GM19043 (cell line): ENCODE data around the gene CAD.
A peak's percentile ranks its signal among the peaks of the same experiment; 100 is the strongest.
"Not testable (repeated sequence)": the region's sequence is repeated elsewhere in the genome, so short reads cannot be mapped to it uniquely, and the experiment has no call there.

Source experiments
- ATAC-seq: cut with Tn5 transposase; IDR thresholded peaks from one replicate; pipeline ENCODE4 v1.9.1; 2021; ENCODE audit warnings: low read depth; ENCODE audit not compliant: unreplicated experiment

Gene CAD

DNA sequence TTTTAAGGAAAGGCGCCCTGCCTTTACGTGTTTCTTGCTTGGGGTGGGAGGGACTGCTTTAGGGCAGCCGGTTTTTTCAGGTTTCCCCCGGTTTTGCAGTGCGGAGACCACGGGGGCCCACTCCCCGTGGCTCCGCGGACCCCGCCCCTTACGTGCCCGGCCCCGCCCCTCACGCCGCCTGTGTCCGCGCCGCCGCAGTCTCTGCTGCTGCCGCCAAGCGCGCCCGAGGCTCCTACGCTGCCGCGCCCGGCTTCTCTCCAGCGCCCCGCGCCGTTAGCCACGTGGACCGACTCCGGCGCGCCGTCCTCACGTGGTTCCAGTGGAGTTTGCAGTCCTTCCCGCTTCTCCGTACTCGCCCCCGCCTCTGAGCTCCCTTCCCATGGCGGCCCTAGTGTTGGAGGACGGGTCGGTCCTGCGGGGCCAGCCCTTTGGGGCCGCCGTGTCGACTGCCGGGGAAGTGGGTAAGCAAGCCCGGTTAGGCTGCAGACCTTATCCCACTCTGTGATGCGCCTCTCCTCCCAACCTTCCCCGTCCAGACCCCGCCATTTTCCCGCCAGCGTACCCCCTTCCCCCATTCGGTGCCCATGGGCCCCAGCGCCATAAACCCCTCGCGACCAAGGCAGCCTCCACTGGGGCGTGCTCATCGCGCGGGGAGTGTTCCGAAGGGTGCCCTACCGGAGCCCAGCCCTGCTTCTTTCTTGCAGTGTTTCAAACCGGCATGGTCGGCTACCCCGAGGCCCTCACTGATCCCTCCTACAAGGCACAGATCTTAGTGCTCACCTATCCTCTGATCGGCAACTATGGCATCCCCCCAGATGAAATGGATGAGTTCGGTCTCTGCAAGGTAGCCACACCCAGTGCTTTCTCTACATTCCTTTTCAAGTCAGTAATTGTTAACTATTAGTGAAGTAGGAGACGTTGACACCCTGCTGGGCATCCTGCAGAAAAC lies at the start of gene CAD:
Gene CAD, plus strand, starts transcription at position 197 of the 949 bp plus-strand sequence. Its CDS starts 183 bp downstream, at position 380.
- ATAC-seq = peak; percentile 76

DNA sequence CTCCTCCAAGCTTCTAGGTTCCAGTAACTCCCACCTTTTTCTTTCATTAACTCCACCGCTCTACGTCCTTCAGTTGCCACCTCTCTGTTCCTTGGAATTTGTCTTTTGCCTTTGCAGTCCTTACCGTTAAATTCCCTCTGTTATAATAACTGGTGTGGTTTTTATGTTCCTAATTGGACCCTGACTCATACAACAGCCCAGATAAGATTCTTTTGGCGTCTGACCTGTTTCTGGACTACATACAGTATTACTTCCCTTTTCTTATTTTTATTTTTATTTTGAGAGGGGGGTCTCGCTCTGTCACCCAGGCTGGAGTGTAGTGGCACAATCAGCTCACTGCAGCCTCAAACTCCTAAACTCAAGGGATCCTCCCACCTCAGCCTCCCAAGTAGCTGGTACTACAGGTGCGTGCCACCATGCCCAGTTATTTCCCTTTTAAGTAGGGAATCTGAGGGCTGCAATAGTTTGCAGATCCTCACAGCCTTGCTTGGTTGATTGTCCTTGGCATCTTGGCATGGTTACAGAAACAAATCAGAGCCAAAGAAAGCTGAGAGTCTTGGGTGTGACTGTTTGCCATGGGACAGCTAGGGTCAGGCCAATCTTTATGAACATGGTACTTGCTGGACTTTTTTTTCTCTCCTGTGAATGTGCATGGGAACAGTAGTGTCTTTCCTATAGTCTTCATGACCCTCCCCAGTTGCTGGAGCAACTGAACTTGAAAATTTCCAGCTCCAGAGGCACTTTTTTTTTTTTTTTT lies 46.4 kb upstream of the CAD start:
- ATAC-seq = no peak

DNA sequence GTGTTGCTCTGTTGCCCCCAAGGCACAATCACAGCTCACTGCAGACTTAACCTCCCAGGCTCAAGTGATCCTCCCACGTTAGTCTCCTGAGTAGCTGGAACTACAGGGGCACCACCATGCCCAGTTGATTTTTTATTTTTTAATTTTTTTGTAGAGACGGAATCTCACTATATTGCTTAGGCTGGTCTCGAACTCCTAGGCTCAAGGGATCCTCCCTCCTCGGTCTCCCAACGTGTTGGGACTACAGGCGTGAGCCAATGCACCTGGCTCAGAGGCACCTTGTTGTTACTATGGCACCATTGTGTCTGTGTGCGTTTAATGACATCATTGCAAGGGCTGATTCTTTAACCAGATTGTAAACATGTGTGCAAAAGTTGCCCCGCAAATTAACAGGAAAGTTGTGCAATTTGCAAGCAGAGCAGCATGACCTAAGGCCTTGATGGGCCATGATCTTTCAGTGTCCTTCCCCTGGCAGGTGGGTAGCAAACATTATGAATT lies 45.8 kb upstream of the CAD start:
- no peak for ATAC-seq

DNA sequence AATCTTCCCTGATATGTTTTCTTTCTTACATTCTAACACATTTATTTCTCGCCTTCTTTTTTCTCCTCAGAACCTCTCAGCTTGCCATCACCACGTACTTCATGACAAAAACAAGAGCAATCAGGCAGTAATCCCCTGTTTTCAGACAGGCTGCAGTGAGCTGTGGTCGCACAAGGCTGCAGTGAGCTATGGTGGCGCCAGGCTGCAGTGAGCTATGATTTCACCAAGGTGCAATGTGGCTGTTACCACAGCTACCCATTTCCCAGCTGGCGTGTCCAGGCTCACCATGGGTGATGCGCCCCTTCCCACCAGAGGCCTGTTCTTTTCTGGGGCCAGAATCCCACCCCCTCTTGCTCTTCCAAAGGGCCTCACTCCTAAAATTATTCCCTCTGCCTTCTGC lies 42.5 kb upstream of the CAD start:
- no peak for ATAC-seq

DNA sequence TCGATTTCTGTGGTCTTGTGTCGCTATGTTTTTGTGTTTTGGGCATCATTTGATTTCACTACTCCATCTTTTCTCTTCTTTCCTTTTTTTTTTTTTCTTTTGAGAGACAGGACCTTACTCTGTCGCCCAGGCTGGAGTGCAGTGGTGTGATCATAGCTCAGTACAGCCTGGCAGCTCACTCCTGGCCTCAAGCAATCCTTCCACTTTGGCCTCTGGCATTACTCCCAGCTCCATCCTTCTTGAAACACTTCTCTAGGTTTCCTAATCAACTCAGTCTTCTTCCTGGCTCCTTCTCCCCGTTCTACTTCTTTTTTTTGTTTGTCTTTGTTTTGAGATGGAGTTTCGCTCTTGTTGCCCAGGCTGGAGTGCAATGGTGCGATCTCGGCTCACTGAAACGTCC lies 41.8 kb upstream of the CAD start:
- no peak for ATAC-seq

DNA sequence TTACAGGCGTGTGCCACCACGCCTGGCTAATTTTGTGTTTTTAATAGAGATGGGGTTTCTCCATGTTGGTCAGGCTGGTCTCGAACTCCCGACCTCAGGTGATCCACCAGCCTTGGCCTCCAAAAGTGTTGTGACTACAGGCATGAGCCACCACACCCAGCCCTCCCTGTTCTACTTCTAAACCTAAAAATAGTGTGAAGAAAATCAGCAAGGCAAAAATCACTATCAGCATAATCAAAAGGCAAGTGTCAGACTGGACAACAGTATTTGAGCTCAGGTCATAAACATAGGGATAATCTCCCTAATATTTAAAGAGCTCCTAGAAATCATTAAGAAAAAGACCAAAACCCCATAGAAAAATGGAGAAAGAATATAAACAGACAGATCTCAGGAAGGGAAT lies 41.4 kb upstream of the CAD start:
- not testable (repeated sequence) for ATAC-seq

DNA sequence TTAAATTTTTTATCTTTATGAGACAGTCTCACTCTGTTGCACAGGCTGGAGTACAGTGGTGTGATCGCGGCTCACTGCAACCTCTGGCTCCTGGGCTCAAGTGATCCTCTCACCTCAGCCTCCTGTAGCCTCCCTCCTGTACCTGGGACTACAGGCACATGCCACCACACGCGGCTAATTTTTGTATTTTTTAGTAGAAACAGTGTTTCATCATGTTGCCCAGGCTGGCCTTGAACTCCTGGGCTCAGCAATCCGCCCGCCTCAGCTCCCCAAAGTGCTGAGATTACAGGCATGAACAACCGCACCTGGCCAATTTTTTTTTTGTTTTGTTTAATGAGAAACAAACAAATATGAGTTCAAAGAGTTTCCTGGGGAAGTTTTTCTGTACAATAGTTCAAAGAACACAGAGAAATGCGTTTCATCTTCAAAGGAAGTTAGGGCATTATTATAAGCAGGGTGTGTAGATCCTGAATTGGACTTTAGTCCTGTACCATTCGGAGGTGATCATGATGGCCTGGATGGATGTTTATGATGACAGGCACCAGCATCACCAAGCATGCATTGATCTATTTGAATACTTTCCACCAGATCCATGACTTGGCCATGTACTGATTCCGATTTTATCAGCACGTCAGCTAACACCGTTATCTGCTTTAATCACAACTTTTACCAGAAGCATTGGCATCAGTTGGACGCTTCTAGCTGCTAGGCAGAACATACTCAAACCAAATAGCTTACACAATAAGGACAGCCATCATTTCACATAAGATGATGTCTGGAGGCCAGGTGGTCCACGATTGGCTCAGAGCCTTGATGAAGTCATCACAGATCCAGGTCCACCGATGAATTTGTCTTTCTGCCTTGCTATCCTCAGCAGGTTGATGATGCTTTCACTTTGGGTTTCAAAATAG lies 39.5 kb upstream of the CAD start:
- ATAC-seq = no peak

DNA sequence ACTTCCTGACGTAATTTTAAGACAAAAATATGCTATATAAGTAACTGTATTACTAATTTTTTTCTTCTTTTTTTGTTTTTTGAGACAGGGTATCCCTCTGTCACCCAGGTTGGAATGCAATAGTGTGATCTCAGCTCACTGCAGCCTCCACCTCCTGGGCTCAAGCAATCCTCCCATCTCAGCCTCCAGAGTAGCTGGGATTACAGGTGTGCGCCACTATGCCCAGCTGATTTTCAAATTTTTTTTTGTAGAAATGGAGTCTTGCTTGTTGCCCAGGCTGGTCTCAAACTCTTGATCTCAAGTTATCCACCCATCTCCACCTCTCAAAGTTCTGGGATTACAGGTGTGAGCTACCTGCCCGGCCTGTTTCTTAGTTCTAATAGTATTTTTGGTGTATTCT lies 38.7 kb upstream of the CAD start:
- no peak for ATAC-seq

DNA sequence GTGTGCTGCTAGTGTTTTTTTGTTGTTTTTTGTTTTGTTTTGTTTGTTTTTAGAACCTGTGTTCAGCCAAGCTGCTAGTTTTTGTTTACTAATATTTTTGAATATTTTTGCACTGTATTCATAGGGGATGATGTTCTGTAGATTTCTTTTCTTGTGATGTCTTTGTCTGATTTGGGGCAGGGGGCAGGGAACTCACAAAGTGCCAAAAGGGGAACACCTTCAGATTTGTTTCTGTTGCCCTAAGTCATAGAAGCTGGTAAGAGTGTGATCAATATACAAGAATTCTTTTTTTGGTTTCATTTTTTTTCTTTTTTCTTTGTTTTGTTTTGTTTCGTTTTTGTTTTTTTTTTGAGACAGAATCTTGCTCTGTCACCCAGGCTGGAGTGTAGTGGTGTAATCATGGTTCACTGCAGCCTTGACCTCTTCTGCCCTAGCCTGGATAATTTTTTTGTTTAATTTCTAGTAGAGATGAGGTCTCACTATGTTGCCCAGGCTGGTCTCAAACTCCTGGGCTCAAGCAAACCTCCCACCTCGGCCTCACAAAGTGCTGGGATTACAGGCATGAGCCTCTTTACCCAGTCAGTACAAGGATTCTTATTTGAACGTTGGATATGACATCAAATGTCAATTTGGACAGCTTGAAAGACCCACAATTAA lies 37.7 kb upstream of the CAD start:
- ATAC-seq = no peak

DNA sequence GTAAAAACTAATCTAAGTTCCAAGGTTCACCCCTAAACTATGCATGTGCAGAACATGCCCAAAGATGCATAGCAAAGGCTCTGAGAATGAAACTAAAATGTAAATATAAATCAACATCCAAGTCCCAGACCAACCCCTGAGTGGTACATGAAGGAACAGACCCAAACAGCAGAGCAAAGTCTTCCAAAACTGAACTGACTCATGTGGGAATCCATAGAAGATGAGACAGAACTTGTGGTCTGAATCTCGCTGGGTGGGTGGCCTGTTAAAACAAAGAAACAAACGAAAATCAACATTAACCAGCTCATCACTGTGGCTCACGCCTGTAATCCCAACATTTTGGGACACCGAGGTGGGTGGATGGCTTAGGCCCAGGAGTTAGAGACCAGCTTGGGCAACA lies 34.8 kb upstream of the CAD start:
- ATAC-seq = no peak

DNA sequence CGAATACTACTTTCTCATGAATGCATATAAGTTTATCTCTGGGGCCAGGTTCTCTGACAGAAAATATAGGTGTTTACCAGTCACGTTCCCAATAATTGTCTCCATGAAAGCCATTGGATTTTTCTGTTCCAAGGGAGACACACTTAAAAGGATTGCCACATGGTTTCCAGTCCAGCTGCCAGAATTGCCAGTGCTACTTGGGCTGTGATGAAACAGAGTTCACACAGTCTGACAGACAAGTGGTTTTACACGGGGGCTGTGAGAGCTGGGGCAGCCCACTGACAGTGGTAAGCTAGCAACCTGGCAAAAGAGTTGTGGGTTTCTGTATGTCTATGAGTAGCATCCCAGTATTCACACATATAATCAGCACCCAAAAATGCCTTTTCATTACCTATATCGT lies 33.1 kb upstream of the CAD start:
- ATAC-seq = no peak

DNA sequence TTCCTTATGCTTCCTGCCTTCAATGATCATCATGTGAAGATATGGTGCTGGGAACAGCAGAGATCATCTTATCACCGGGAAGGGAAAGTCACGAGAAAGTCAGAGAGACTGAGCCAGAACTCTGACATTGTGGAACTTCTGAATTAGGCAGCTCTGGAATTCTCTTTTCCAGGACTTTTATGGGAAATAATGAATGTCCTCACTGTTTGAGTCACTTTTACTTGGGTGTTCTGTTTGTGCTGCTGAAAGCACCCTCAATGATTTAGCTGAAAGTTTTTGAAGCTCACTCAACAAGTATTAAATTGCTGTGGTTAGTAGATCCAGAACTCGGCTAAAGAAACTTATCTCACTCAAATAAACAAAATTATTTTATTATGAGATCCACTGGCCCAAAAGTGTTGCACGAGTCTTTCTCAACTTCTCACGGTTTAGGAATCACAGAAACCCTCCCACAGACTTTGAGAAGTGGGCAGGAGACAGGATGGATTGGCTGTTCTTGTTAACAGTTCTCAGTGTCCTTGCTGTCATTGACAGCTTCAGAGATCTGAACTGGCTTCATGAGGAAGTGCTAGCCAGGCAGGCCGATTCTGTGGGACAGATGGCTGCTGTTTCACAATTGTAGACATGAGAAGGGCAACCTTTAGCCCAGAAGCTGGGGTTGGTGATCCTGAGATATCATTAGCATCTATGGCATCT lies 31.7 kb upstream of the CAD start:
- no peak for ATAC-seq

DNA sequence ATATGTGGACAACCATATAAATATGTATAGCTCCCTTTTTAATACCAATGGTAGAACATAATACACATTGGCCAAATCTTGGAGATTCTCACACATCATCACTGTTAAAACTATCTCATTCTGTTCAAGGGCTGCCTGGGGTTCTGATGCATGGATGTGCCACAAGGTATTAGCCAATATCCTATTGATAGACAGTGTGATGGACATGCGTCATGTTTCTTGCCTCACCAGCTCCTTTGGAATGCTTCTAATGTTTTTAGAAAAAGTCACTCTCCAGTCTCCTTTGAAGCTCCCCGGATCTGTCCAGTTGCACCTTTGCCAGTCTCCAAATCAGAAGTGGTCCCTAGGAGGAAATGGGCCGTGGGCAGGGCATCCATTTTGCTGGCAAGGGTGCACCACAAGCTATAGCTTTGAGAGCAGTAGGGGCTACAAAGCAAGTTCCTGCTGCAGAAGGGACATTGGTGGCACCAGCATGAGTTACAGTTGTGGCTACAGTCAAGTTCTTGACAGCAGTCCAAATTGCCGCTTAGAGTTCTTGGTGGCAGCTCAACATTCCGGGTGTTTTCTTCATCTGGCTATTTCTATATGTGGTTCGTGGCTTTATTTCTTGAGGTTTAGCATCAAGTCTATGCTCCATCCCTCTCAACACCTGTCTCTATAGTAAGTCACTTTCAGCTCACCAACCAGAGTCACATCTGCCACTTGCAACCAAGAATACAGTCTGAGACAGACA lies 30.4 kb upstream of the CAD start:
- no peak for ATAC-seq

DNA sequence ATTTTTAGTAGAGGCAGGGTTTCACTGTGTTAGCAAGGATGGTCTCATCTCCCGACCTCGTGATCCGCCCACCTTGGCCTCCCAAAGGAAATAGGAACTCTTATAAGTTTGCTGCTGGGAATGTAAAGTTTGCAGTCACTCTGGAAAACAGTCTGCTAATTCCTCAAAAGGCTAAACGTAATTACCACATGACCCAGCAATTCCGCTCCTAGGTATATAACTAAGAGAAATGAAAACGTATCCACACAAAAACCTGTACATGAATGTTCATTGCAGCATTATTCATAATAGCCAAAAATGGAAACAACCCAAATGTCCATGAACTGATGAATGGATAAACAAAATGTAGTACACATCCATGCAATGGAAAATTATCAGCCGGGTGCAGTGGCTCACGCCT lies 27.2 kb upstream of the CAD start:
- no peak for ATAC-seq

DNA sequence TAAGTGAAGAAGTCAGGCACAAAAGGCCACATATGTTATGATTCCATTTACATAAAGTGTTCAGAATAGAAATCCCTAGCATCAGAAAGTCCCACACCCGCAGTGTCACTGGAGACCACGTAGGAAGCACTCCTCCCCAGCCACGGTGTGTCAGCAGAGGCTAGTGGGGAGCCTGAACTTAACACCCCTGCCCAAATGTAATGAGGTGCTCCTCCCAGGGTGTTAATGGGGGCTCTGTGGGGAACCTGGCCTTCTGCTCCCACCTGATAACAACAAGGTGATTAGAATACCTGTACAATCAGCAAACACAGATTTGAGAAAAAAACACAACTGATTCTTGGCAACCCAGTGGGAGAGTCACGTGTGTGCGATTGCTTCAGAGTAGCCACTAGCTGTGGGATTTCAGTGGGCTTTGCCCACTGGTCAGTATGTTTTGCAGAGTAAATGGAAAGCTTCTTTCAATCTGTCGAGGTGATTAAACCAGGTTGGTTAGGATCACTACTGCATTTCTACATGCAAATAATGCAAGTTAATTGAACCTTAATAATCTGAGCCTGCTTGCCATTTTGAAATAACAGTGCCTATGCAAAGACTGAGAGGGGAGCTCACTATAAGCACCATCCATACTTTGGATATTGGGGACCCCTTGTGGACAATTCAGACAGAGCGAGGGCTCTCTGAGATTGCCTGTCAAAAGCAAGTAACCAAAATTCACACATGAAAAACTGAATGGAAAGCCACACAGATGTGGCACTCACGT lies 25.9 kb upstream of the CAD start:
- ATAC-seq = no peak

DNA sequence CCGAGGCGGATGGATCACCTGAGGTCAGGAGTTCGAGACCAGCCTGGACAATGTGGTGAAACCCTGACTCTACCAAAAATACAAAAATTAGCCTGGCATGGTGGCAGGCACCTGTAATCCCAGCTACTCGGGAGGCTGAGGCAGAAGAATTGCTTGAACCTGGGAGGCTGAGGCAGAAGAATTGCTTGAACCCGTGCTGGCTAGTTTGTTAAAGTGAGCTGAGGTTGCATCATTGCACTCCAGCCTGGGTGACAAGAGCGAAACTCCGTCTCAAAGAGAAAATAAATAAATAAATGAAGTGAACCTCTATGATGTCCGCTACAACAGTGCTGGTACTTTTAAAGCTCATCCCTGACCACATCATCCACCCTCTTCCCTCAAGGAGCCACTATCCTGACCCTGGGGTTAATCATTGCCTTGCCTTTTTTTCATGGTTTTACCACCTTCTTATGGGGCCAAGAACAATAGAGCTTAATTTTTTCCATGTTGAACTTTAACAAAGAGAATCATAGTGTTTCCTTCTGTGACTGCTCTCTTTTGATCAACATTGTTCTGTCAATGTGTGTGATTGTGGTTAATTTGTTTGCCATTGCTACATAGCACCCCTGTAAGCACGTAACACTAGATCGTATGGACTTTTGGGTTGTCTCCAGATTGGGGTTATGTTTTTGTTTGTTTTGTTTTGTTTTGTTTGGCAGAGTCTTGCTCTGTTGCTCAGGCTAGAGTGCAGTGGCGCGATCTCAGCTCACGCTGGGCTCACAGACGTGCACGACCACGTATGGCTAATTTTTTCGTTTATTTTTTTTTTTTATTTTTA lies 22.4 kb upstream of the CAD start:
- ATAC-seq = no peak

DNA sequence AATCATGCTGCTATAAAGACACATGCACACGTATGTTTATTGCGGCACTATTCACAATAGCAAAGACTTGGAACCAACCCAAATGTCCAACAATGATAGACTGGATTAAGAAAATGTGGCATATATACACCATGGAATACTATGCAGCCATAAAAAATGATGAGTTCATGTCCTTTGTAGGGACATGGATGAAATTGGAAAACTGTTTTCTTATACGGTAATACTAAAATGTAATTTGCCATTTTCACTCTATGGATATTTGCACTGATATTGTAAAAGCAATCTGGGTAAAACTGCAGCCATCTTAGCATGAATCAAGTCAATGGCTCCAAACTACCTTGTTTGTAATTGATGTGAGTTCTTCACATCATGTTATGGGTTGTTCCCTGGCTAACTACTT lies 21.4 kb upstream of the CAD start:
- ATAC-seq = not testable (repeated sequence)
